OCI-LY1 (cell line): ENCODE data around the gene SPDYE16.
"Not testable (repeated sequence)": the region's sequence is repeated elsewhere in the genome, so short reads cannot be mapped to it uniquely, and the experiment has no call there.

ENCODE experiments used
- H2AFZ ChIP-seq: fragments of 200-600 bp; sonication (generic), shearing (Covaris generic); 2 replicates; pipeline ENCODE4 v1.6.0; 2014; ENCODE audit warnings: antibody characterized with exemption, mild to moderate bottlenecking, low read length
- H3F3A ChIP-seq: fragments of 200-600 bp; sonication (generic), shearing (Covaris generic); 2 replicates; pipeline ENCODE4 v1.6.0; 2014; ENCODE audit warnings: mild to moderate bottlenecking, antibody characterized with exemption, low read length, moderate library complexity; ENCODE audit not compliant: insufficient read depth
- H3K27ac ChIP-seq: fragments of 200-600 bp; sonication (generic); 2 replicates; pipeline ENCODE4 v1.5.1; 2014; ENCODE audit warnings: low read length, mixed run types, mild to moderate bottlenecking, low read depth; ENCODE audit not compliant: poor library complexity, severe bottlenecking
- H3K27me3 ChIP-seq: fragments of 200-600 bp; sonication (generic); 2 replicates; pipeline ENCODE4 v1.6.0; 2014; ENCODE audit warnings: antibody characterized with exemption, mild to moderate bottlenecking, low read length, moderate library complexity; ENCODE audit not compliant: insufficient read depth
- H3K36me3 ChIP-seq: fragments of 200-600 bp; sonication (generic); 2 replicates; pipeline ENCODE4 v1.6.1; 2014; ENCODE audit warnings: mild to moderate bottlenecking, antibody characterized with exemption, low read length, moderate library complexity, mixed read lengths; ENCODE audit not compliant: insufficient read depth
- H3K4me1 ChIP-seq: fragments of 200-600 bp; sonication (generic); 2 replicates; pipeline ENCODE4 v1.5.1; 2014; ENCODE audit warnings: mild to moderate bottlenecking, low read length, moderate library complexity; ENCODE audit not compliant: insufficient read depth, severe bottlenecking
- H3K4me2 ChIP-seq: fragments of 200-600 bp; sonication (generic), shearing (Covaris generic); 2 replicates; pipeline ENCODE4 v1.6.1; 2014; ENCODE audit warnings: low read length
- H3K4me3 ChIP-seq: fragments of 200-600 bp; sonication (generic); 2 replicates; pipeline ENCODE4 v1.5.1; 2014; ENCODE audit warnings: low read length, low read depth, mild to moderate bottlenecking, mixed read lengths; ENCODE audit not compliant: poor library complexity, severe bottlenecking
- H3K79me2 ChIP-seq: fragments of 200-600 bp; shearing (Covaris generic); 2 replicates; pipeline ENCODE4 v1.6.1; 2016; ENCODE audit warnings: mixed run types, low read length, mixed read lengths; ENCODE audit not compliant: insufficient read depth
- H3K9ac ChIP-seq: fragments of 200-600 bp; sonication (generic), shearing (Covaris generic); 2 replicates; pipeline ENCODE4 v1.6.1; 2014; ENCODE audit warnings: mild to moderate bottlenecking, low read length, mixed read lengths
- H3K9me2 ChIP-seq: fragments of 200-600 bp; sonication (generic), shearing (Covaris generic); 2 replicates; pipeline ENCODE4 v1.6.1; 2014; ENCODE audit warnings: low read depth, mild to moderate bottlenecking, low read length, mixed read lengths
- H3K9me3 ChIP-seq: fragments of 200-600 bp; shearing (Covaris generic); 2 replicates; pipeline ENCODE4 v1.6.1; 2014; ENCODE audit warnings: low read length, mixed read lengths
- H4K20me1 ChIP-seq: fragments of 200-600 bp; sonication (generic), shearing (Covaris generic); 2 replicates; pipeline ENCODE4 v1.6.0; 2016; ENCODE audit warnings: mild to moderate bottlenecking, low read length; ENCODE audit not compliant: insufficient read depth

The SPDYE16 gene

GRCh38 chr7:76499924-76500241 lies 43.2 kb downstream of the SPDYE16 start:
- not testable (repeated sequence) for H3K79me2 ChIP-seq, H3K4me1 ChIP-seq, H3K27me3 ChIP-seq, H3K36me3 ChIP-seq, H3K27ac ChIP-seq, H3K9me2 ChIP-seq, H3K9me3 ChIP-seq, H3K9ac ChIP-seq, H4K20me1 ChIP-seq, H2AFZ ChIP-seq, H3F3A ChIP-seq
- peak overlapping the region; percentile 47; the same call in 1 of the 2 replicates for H3K4me2 ChIP-seq
- peak overlapping the region; percentile 29 for H3K4me3 ChIP-seq

- not testable (repeated sequence) for H3K27ac ChIP-seq, H3K36me3 ChIP-seq, H3F3A ChIP-seq, H3K9ac ChIP-seq, H3K79me2 ChIP-seq, H3K9me2 ChIP-seq, H2AFZ ChIP-seq, H3K9me3 ChIP-seq, H3K4me1 ChIP-seq, H3K27me3 ChIP-seq, H4K20me1 ChIP-seq
- H3K4me3 ChIP-seq, result peak overlapping the region; percentile 29
- peak overlapping the region; percentile 47; the same call in 1 of the 2 replicates for H3K4me2 ChIP-seq
Measured at GRCh38 chr7:76499201-76499923, 43.7 kb downstream of the SPDYE16 start.

- not testable (repeated sequence) for H3K27me3 ChIP-seq, H3K4me1 ChIP-seq, H2AFZ ChIP-seq
Measured at GRCh38 chr7:76498583-76499200, 44.4 kb downstream of the SPDYE16 start.

GRCh38 chr7:76497918-76498582 lies 45.0 kb downstream of the SPDYE16 start:
- not testable (repeated sequence) for H3K27ac ChIP-seq, H3K36me3 ChIP-seq, H3K79me2 ChIP-seq, H2AFZ ChIP-seq, H3K4me1 ChIP-seq, H3K4me2 ChIP-seq, H4K20me1 ChIP-seq, H3K9me2 ChIP-seq, H3K4me3 ChIP-seq, H3F3A ChIP-seq, H3K27me3 ChIP-seq, H3K9ac ChIP-seq, H3K9me3 ChIP-seq

More at GRCh38 chr7:76498583-76499200, 44.4 kb downstream of the SPDYE16 start:
- H3K9me3 ChIP-seq, H3K36me3 ChIP-seq, H3K9ac ChIP-seq, H3K79me2 ChIP-seq, H3K4me3 ChIP-seq, H3K4me2 ChIP-seq, H4K20me1 ChIP-seq, H3K27ac ChIP-seq, H3F3A ChIP-seq, H3K9me2 ChIP-seq: not testable (repeated sequence)

GRCh38 chr7:76495717-76496116 lies 47.4 kb downstream of the SPDYE16 start:
- H3K9ac ChIP-seq, H3K9me2 ChIP-seq, H3K4me3 ChIP-seq, H3K27me3 ChIP-seq, H4K20me1 ChIP-seq, H3K4me1 ChIP-seq, H3K36me3 ChIP-seq, H3K27ac ChIP-seq, H2AFZ ChIP-seq, H3K79me2 ChIP-seq, H3F3A ChIP-seq, H3K4me2 ChIP-seq, H3K9me3 ChIP-seq: not testable (repeated sequence)

- not testable (repeated sequence) for H3K4me1 ChIP-seq, H3K27me3 ChIP-seq, H3K36me3 ChIP-seq, H3K27ac ChIP-seq, H3K9me3 ChIP-seq, H3K4me2 ChIP-seq, H3K4me3 ChIP-seq, H4K20me1 ChIP-seq, H3F3A ChIP-seq, H3K9ac ChIP-seq, H3K9me2 ChIP-seq, H2AFZ ChIP-seq, H3K79me2 ChIP-seq
Measured at GRCh38 chr7:76492139-76492538, 51.0 kb downstream of the SPDYE16 start.

GRCh38 chr7:76487969-76488368 lies 55.1 kb downstream of the SPDYE16 start:
- not testable (repeated sequence) for H3K36me3 ChIP-seq, H3K4me3 ChIP-seq, H3F3A ChIP-seq, H3K27me3 ChIP-seq, H3K79me2 ChIP-seq, H3K4me2 ChIP-seq, H3K9me3 ChIP-seq, H3K27ac ChIP-seq, H3K9ac ChIP-seq, H2AFZ ChIP-seq, H3K9me2 ChIP-seq, H4K20me1 ChIP-seq, H3K4me1 ChIP-seq
